GM21786 (cell line): ENCODE results near the gene PLEKHG2.

Source experiments
- ATAC-seq: cut with Tn5 transposase; IDR thresholded peaks from one replicate; pipeline ENCODE4 v1.9.1; 2021; ENCODE audit not compliant: unreplicated experiment

The PLEKHG2 gene

DNA sequence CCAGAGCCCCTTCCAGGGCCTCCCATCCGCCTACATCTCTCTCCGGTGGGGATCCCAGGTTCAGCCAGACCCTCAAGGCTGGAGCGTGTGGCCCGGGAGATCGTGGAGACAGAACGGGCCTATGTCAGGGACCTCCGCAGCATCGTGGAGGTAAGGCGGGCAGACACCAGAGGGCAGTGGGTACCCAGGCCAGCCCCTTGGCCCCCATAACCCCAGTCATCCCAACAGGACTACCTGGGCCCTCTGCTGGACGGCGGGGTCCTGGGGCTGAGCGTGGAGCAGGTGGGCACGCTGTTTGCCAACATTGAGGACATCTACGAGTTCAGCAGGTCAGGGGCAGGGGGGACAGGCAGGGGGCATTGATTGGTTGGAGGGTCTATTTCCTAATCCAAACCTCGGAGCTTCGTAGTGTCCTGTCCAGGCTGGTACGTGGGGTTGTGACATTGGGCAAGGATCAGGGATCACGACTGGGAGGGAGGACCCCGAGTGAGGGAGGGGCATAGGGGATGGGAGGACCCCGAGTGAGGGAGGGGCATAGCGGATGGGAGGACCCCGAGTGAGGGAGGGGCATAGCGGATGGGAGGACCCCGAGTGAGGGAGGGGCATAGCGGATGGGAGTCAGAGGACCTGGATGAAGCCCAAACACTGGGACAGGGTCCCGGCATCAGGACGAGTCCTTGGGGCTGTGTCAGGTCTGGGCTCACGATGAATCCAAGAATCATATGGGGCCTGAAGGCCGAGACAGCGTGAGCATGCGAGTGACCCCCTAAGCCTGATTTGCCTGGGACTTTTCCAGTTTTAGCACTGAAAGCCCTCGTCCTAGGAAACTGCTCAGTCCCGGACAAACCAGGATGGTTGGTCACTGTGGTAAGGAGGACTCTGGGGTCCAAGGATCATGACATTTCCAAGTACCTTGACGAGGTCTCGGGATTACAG is 2.9 kb downstream of the PLEKHG2 start:
- no peak for ATAC-seq

DNA sequence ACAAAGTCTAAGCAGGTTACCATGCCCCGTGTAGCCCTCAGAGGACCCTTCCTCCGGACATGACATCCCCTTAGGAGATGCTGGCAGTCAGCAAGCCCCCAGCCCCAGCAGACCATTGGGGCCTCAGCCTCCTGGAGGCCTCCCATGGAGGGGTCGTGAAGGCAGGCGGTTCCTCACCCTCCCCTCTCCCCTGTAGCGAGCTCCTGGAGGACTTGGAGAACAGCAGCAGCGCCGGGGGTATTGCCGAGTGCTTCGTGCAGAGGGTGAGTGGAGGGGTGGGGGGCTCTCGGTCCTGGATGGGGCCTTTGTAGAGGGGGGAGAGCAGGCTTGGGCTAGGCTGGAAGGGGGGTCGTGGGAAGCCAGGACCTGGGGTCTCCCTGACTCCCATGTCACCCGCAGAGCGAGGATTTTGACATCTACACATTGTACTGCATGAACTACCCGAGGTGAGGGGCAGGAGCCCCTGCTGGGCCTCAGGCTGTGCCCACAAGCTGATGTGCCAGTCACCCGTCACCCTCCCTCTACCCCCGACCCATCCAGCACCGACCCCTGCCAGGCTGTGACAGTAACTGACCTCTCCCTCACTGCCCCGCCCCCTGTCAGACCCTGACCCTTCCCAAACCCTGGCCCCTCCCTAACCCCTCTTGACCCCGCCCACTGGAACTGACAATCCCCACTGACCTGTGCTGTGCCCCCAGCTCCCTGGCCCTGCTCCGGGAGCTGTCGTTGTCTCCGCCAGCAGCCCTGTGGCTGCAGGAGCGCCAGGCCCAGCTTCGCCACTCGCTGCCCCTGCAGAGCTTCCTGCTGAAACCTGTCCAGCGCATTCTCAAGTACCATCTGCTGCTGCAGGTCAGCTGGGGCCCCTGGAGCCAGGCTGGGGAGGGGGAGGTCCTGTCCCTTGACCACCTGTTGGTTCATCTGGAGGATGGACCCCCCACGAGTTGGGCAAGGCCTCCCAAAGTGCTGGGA is 4.0 kb downstream of the PLEKHG2 start:
- ATAC-seq: no peak

DNA sequence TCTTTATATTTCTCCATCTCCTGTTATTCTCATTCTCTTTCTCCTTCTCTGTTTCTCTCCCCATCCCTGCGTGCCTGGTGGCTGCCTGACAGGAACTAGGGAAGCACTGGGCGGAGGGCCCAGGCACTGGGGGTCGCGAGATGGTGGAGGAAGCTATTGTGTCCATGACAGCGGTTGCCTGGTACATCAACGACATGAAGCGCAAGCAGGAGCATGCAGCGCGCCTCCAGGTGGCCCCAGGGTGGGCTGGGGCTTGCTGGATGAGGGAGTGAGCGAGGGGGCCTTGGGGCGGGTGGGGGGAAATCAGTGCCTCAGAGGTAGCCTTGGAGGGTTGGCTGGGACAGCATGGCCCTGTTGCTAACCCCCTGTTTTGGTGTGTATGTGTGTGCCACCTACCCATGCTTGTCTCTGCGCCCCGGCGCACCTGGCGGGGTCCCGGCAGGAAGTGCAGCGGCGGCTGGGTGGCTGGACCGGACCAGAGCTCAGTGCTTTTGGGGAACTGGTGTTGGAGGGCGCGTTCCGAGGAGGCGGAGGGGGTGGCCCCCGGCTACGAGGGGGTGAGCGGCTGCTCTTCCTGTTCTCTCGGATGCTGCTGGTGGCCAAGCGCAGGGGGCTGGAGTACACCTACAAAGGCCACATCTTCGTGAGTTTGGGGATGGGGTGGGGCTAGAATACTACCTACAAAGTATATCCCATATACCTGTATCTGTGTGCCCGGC is 5.2 kb downstream of the PLEKHG2 start:
- ATAC-seq: no peak

DNA sequence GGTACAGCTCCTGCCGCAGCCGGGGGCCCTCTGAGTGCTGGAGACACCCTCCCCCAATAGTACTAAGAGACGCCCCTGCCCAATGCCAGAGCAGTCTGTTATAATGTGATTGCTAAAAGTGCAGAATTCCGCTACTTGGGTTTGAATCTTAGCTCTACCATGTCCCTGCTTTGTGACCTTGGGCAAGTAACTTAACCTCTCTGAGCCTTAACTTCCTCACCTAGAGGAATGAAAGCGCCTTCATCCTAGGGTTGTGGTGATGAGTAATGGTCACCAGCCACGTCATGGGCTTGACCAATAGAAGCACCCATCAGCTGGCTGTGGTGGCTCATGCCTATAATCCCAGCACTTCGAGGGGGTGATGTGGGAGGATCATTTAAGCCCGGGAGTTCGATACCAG is 6.5 kb downstream of the PLEKHG2 start:
- ATAC-seq: no peak

DNA sequence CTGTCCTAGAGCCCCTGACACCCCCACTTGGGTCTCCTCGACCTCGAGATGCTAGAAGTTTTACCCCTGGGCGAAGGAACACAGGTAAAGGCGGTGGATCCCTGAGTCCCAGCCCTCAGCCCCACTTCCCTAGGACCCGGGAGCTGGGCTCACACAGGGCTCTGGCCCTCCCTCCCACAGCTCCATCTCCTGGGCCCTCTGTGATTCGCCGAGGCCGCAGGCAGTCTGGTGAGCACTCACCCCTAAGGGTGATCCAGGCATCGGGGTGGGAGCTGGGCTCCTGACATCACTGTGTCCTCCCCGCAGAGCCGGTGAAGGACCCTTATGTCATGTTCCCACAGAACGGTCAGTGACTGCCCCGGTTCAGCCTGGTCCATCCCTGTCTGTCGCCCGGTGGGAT is 8.3 kb downstream of the PLEKHG2 start:
- no peak for ATAC-seq

DNA sequence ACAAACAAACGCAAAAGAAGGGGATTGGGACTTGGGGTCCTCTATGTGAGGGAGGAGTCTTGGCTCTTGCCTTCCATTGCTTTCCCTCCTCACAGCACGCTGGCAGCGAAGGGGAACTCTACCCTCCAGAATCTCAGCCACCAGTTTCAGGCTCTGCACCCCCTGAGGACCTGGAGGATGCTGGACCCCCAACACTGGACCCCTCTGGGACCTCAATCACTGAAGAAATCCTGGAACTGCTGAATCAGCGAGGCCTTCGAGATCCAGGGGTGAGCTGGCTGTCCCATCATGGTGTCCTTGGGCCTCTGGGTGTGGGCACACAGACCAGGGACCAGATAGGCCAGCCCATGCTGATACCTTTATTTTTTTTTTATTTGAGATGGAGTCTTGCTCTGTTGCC is 9.6 kb downstream of the PLEKHG2 start:
- ATAC-seq: no peak

DNA sequence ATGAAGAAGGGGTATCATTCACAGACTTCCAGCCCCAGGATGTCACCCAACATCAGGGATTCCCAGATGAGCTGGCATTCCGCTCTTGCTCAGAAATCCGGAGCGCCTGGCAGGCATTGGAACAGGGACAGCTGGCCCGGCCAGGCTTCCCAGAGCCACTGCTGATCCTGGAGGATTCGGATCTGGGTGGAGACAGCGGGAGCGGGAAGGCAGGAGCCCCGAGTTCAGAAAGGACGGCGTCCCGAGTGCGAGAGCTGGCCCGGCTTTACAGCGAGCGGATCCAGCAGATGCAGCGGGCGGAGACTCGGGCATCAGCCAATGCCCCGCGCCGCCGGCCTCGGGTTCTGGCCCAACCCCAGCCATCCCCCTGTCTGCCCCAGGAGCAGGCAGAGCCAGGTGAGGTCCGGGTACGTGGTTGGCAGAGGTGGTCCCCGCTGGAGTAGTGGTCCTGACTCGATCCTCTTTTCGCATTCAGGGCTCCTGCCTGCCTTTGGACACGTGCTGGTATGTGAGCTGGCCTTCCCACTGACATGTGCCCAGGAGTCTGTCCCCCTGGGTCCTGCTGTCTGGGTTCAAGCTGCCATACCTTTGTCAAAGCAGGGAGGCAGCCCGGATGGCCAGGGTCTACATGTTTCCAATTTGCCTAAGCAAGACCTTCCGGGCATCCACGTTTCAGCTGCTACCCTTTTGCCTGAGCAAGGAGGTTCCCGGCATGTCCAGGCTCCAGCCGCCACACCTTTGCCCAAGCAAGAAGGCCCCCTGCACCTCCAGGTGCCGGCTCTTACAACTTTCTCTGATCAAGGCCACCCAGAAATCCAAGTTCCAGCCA is 11.0 kb downstream of the PLEKHG2 start:
- ATAC-seq: no peak

DNA sequence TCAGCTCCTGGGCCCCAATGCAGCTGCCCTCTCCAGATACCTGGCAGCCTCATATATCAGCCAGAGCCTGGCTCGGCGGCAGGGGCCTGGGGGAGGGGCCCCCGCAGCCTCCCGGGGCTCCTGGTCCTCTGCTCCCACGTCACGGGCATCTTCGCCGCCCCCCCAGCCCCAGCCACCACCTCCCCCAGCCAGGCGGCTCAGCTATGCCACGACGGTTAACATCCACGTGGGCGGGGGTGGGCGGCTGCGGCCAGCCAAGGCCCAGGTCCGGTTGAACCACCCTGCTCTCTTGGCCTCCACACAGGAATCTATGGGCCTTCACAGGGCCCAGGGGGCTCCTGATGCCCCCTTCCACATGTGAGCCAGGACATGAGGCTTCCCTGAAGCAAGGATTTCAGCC is 12.5 kb downstream of the PLEKHG2 start:
- ATAC-seq: no peak

DNA sequence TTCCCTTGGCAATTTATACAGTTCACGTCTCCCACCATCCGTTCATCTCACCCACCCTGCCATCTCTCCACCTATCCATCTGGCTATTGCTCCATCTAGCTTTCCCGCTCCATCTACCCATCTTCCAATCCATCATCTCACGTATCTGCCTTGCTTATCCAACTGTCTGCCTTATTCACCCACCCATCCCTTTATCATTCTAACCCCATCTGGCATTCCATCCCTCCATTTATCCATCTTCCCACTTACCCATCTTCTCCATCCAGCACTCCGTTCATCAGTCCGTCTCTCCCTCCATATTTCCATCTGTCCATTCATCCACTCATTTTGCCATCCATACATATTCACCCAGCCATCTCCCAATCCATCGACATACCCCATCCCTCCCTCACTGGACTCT is 13.3 kb downstream of the PLEKHG2 start:
- ATAC-seq: no peak

DNA sequence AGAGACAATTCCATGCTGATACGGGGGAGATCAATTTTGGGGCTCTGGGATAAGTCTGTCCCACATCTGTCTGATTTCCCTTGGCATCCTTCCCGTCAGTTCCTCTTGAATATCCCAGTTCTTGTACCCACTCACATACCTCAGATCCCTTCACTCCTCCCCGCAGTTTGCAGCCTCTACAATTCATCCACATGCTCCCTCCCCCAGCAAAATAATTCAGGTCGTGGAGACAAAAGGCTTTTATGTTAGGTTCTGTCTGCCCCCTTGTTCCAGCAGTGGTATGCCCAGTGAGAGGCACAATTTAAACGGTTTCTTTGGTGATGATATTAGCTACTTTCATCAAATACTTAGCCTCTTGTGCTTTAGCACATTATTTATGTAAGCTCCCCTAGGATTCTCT is 13.7 kb downstream of the PLEKHG2 start:
- ATAC-seq: no peak

DNA sequence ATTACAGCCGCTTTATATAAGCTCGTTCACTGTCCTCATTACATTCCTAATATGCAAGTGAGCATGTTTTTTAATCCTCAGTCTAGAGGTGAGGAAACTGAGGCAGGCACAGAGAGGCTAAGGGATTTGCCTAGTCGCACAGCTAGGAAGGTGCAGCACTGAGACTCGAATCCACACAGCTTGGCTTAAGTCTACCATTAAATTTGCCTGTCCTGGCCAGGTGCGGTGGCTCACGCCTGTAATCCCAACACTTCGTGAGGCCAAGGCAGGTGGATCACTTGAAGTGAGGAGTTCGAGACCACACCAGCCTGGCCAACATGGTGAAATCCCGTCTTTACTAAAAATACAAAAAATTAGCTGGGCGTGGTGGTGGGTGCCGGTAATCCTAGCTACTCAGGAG is 15.2 kb downstream of the PLEKHG2 start:
- ATAC-seq: no peak

DNA sequence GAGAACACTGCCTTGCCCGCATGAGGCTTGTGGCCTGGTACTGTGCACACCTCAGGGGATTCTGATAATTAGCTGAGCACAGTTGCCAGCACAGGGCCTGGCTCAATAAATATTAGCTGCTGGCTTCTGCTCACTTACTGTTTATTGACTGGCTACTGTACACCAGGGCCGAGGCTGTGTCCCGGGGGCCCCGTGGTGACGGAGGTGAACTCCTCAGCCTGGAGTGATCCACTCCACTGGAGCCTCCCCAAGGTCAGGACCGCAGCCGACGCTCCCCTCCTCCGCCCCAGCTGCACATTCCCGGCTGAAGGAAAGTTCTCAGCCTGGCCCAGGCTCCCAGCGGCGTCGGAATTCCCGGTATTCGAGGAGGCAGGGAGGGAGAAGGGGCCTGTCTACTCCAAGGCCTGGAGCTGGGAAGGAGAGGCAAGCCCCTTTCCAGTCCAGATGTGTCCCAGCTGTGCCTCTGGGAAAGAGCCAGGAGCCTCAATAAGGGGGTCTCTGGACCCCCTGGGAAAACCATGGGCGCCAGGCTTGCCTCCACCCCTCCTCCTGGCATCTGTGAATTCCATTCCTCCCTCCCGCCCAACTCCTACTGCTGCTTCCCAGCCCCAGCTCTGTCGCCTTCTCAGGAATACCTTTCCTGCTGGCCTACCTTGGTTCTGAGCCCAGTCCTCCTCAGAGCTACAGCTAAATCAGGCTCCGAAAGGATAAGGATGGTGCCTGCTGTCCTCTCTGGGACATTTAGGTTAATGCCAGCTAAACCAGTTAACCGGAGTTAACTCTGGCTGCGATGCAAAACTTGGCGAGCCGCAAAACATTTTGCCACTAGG is 16.0 kb downstream of the PLEKHG2 start:
- ATAC-seq: no peak

DNA sequence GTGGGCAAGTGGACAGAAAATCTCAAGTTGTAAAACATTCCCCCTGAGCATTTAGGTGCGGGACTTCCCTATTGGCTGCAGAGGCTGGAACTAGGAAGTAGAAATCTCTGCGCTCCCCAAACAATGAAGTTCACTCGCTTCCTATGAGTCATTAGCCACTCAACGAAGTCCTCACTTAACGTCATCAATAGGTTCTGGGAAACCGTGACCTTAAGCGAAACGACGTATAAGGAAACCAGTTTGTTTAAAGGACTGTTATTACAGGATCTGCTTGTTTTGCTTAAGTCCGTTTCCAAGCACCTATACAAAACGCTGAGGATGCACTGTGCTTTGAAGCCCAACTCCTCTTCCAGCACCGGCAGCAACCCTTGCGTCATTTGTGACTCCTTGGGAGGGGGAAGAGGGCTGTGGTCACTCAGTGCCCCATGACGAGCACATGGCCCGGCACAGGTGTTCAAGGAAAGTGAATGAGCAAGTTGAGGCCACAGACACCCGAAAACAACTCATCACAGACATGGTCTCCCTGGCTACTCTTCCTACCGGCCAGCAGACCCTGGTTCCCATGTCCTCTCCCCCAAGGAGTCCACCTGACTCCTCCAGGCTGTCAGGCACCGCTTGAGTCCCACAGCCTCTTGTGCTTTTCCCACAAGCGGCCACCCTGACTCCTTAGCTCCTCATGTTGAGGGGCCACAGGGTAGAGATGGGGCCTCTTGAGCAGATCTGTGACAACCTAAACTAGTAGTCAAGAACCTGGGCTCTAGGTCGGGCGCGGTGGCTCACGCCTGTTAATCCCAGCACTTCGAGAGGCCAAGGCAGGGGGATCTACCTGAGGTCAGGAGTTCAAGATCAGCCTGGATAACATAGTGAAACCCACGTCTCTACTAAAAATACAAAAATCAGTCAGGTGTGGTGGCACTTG is 18.5 kb downstream of the PLEKHG2 start:
- ATAC-seq: no peak

DNA sequence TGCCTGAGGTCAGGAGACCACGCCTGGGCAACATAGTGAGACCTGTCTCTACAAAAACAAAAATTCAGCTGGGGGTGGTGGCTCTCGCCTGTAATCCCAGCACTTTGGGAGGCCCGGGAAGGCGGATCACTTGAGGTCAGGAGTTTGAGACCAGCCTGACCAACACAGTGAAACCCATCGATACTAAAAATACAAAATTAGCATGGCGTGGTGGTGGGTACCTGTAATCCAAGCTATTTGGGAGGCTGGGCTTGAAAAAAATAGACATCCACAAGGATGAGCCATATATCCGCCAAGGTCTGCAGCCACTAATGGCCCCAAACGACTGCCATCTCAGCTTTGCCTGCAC is 20.2 kb downstream of the PLEKHG2 start:
- no peak for ATAC-seq

DNA sequence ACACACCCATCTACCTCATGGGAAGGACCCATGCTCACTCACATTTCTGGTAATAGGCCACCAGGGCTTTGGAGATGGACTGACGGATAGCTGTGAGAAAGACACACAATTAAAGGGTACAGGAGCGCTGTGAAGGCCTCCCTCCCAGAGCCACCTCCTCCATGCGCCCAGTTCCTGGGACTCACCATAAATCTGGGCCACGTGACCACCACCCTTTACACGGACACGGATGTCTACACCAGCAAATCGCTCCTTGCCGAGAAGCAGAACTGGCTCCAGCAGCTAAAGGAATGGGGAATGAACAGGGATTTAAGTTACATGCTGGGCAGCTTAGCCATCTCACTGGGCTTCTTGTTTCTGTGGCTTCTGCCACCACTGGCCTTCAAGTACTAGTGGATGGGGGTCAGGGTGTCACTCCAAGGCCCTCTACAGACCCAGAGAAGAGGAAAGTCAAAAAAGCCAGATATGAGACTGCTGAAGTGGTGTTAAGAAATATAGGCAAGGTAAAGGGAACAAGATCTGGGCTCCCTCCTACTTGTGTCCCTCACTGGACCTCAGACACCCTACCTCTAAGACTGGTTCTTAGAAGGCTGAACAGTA is 21.1 kb downstream of the PLEKHG2 start:
- no peak for ATAC-seq

DNA sequence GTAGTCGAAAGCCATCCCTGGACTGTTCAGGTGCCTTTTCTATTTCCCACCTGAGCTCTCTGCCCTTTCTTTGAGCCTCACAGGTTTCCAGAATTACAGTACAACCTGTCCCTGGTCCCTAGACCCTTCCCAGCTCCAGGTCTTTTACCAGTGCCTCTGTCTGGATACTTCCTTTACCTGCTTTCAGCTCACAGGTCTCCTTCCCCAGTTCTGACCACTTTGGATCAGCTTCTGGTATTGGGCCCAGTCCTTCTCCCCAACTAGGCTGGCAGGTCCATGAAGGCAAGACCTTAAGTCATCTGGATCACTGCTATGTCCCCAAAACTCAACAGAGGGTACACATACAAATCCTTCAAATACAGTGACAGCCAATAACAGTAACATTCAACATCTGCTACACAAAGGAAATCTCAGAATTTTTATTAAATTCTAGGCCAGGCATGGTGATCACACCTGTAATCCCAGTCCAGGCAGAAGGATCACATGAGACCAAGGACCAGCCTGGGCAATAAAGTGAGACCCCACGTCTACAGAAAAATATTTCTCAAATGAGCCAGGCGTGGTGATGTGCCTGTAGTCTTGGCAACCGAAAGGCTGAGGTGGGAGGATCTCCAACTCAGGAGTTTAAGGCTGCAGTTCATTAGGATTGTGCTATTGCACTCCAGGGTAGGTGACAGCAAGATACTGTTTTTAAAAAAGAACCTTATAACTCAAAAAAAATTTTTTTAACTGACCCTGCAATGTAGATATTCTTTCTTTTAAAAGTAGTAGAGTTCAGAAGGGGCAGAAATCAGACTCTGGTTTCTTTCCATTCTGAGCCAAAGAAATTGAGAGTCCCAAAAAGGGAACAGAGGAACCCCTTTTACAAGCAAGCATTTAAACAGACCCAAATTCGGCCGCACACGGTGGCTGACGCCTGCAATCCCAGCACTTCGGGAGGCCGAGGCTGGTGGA is 21.9 kb downstream of the PLEKHG2 start:
- ATAC-seq: no peak
